ENCODE measurements around the gene MAGEA10.
"Not testable (repeated sequence)": the region's sequence is repeated elsewhere in the genome, so short reads cannot be mapped to it uniquely, and the experiment has no call there.

Gene MAGEA10

DNA sequence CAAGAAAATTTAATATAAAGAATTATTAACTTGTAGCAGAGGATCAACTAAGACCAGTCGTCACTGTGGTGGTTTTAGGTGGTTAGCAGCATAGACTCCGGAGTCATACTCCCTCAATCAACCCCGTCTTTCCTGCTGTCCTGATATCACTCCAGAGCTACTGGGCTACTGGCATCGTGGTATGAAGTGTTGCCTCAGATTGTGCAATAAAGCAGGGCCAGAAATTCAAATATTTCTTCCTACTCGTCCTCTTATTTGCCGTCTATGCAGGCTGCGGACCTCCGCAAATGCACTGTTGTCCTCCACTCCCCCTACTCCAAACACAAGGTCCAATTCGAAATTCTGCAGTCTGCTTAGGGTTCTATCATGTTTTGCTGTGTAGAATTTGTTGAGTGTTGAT lies 1.2 kb upstream of the MAGEA10 start:
- no peak for DNase-seq (ENCODE audit: insufficient read length)
- TF ChIP-seq POLR2A (IDR thresholded peaks at IDR 0.05; ENCODE audit: low read depth, low read length) (no peak), TAF1 (IDR thresholded peaks at IDR 0.05; ENCODE audit: borderline replicate concordance, low read depth, low read length) (no peak)
- FAIRE-seq, result no peak

DNA sequence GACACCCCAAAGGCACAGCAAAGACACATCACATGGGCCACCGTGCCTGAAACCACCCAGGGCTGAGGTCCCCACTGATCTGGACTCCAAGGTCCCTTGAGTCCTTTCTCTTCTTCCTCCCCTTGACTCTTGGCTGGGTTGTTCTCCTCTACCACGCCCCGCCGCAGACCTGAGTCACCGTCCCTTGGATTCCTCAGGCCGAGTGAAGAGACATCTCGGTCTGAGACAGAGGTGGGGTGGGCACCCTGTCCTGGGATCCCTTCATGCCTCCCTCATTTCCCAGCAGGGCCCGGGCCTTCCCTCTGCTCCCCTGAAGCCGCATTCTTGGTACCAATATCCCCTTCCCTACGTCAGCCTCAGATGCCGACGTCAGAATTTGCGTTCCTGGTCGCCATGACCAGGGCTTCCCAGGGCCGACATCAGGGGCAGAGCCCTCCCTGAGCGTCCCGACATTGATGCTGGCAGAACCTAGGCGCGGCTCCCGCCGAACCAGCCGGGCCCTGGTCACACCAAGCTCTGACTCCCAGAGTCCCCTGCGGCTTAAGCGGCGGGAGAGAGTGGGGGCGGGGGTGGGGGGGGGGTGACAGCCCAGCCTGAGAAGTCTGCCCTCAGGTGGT lies 498 bp downstream of the MAGEA10 start:
- FAIRE-seq, result no peak
- DNase-seq (ENCODE audit: insufficient read length), result no peak
- no peak for TF ChIP-seq TAF1 (IDR thresholded peaks at IDR 0.05; ENCODE audit: borderline replicate concordance, low read depth, low read length)
- TF ChIP-seq POLR2AphosphoS5 (IDR thresholded peaks at IDR 0.05; ENCODE audit: low read depth, low read length), result no peak
- TF ChIP-seq POLR2A (IDR thresholded peaks at IDR 0.05; ENCODE audit: low read depth, low read length), result no peak

DNA sequence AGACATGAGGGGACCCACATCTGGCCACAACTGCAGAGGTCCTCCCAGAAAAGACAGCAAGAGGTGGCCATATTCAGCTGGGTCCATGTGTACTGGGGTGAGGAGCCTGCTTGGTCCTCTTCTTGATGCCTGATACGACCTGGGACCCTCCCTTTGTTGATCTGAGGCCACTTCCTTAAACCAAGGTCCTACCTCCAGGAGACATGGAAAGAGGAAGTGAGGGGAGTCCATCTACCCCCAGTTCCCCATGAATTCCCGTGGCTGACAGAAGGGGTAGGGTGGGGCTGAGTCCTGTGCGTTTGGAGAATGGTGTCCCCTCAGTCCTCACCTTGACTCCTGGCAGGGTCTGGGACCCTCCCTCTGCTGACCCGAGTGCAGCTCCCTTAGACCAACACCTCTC lies 2.1 kb downstream of the MAGEA10 start:
- FAIRE-seq (no peak), DNase-seq (ENCODE audit: insufficient read length) (no peak)
- TF ChIP-seq POLR2AphosphoS5 (IDR thresholded peaks at IDR 0.05; ENCODE audit: low read depth, low read length) (no peak), POLR2A (IDR thresholded peaks at IDR 0.05; ENCODE audit: low read depth, low read length) (no peak), TAF1 (IDR thresholded peaks at IDR 0.05; ENCODE audit: borderline replicate concordance, low read depth, low read length) (no peak)

DNA sequence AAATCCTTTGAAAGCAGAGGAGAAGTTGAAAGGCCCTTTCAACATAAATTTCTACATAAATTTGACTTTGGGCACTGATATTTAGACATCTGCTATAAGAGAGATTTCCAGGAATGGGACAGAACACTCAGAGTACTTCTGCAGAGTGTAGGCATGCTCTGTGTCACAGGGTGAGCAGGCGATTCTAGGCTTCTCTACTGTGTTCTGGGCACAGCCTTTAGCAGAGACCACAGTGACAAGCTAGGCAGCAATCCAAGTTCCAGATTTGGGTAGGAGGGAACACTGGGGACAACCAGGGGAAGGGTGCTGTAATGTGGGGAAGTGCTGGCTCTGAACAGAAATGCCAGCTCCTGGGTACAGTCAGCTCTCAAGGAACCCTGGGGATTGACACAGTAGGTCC lies 6.9 kb downstream of the MAGEA10 start:
- no peak for DNase-seq (ENCODE audit: insufficient read length)
- TF ChIP-seq POLR2AphosphoS5 (IDR thresholded peaks at IDR 0.05; ENCODE audit: low read depth, low read length), result no peak
- no peak for TF ChIP-seq TAF1 (IDR thresholded peaks at IDR 0.05; ENCODE audit: borderline replicate concordance, low read depth, low read length)
- TF ChIP-seq POLR2A (IDR thresholded peaks at IDR 0.05; ENCODE audit: low read depth, low read length), result no peak
- no peak for FAIRE-seq

DNA sequence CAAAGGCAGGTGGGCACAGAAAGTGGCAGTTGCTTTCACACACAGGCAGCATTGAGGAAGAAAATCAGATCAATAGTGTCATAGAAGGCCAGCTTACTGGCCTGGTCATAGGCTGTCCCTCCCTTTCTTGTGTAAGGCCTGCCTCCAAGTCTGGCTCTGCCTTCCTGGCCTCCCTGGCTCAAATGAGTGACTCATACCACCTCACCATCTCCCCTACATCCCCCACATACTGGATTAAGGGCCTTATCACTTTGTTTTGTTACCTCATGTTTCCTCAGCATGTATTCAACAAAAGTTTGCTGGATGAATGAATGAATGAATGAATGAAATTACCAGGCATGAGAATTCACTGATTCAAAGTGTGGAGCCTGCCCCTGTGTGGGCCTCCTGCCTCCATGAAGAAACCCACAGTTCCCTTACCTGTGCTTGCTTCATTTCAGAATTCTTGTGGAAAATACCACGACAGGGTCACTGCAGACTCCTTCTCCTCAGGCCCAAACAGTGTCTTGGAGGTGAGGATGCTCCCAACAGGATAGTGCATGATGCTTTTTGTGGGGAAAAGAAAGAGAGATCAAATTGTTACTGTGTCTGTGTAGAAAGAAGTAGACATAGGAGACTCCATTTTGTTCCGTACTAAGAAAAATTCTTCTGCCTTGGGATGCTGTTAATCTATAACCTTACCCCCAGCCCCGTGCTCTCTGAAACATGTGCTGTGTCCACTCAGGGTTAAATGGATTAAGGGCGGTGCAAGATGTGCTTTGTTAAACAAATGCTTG lies 9.1 kb downstream of the MAGEA10 start:
- DNase-seq (ENCODE audit: insufficient read length); FAIRE-seq: not testable (repeated sequence)

DNA sequence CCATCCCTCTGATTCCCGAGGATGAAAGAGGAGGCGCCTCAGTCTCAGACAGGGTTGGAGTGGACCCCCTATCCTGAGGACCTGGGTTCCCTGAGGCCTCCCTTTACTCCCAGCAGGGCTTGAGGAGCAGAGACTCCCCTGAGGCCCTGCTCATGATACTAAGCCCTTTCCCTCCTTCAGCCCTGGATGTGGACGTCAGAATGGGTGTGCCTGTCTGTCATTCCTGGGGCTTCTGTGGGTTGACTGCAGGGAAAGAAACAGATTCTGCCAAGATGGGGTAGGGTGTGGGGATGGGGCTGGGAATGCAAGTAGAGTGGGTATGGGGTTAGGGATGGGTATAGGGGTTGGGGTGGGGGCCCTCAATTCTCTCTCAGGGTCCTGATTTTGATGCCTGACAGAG lies 21.1 kb downstream of the MAGEA10 start:
- no peak for TF ChIP-seq POLR2AphosphoS5 (IDR thresholded peaks at IDR 0.05; ENCODE audit: low read depth, low read length)
- TF ChIP-seq TAF1 (IDR thresholded peaks at IDR 0.05; ENCODE audit: borderline replicate concordance, low read depth, low read length), result no peak
- TF ChIP-seq POLR2A (IDR thresholded peaks at IDR 0.05; ENCODE audit: low read depth, low read length), result no peak
- no peak for DNase-seq (ENCODE audit: insufficient read length)
- FAIRE-seq, result no peak

DNA sequence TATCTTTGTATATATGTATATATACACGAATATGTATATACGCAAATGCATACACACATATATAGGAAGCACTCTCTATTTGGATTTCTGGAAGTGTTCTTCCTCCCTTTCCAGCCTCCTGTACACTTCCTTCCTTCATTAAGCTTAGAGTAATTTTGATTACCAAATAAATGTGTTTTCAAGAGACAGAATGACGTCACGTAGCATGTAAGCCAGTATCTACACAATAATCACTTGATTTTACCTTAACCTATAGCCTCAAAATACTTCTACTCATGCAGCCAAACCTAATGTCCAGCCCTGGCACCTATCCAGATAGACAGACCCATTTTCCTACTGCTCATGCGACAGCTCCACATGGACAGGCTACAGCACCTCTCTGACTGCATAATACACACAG lies 29.9 kb downstream of the MAGEA10 start:
- no peak for DNase-seq (ENCODE audit: insufficient read length)
- no peak for FAIRE-seq
- TF ChIP-seq POLR2A (IDR thresholded peaks at IDR 0.05; ENCODE audit: low read depth, low read length), result no peak

DNA sequence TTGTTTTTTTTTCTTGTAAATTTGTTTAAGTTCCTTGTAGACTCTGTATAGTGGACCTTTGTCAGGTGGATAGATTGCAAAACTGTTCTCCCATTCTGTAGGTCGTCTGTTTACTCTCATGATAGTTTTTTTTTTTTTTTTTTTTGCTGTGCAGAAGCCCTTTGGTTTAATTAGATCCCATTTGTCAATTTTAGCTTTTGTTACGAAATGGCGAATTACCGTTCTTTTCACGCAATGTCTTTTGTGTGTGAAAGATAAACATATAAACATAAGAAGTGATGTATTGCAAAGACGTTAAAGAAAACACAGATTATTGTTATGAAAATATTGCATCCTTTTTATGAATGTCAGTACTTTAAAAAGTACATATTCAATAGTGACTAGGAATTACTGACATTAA lies 34.5 kb downstream of the MAGEA10 start:
- no peak for DNase-seq (ENCODE audit: insufficient read length)
- TF ChIP-seq POLR2A (IDR thresholded peaks at IDR 0.05; ENCODE audit: low read depth, low read length) (no peak), POLR2AphosphoS5 (IDR thresholded peaks at IDR 0.05; ENCODE audit: low read depth, low read length) (no peak), TAF1 (IDR thresholded peaks at IDR 0.05; ENCODE audit: borderline replicate concordance, low read depth, low read length) (no peak)
- FAIRE-seq, result no peak

DNA sequence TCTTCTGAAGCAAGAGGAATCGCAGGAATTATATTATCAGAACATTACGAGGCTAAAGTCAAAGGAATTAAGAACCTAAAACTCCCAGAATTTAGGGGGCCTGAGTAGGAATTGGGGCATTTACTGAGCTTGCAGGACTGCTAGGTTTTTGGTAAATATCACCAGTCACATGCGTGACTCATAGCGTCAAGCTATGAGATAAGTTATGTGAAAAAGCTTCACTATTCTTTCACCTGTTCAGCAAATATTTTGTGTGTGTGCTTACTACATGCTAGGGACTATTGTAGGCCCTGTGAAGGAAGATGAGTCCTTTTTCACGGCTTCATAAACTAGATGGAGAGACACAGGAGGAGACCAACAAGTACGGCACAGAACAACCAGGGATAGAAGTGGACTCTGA lies 52.2 kb downstream of the MAGEA10 start:
- FAIRE-seq (no peak), DNase-seq (ENCODE audit: insufficient read length) (no peak)
- no peak for TF ChIP-seq POLR2A (IDR thresholded peaks at IDR 0.05; ENCODE audit: low read depth, low read length)
- TF ChIP-seq POLR2AphosphoS5 (IDR thresholded peaks at IDR 0.05; ENCODE audit: low read depth, low read length), result no peak
- no peak for TF ChIP-seq TAF1 (IDR thresholded peaks at IDR 0.05; ENCODE audit: borderline replicate concordance, low read depth, low read length)
